WTC11 (cell line): ENCODE measurements around the gene OR10A6. TPM values are rescaled to one million over a fixed set of nuclear protein-coding genes. Genes with fewer than 3 reads are reported as not detected.

ENCODE experiments used
- ATAC-seq: fragments of 200-7000 bp; cut with Tn5 transposase; 2 replicates; pipeline ENCODE4 v1.10.0; 2021; ENCODE audit warnings: mild to moderate bottlenecking, moderate library complexity
- CTCF ChIA-PET: fragments of 300-600 bp; sonication (Branson Sonifier 250); formaldehyde crosslinking; loops from one replicate; lab custom pipeline; 2021; ENCODE audit warnings: antibody characterized with exemption; lab: Charles Lee
- POLR2A ChIA-PET: fragments of 350-600 bp; sonication (Branson Sonifier 250); formaldehyde crosslinking; loops from one replicate; lab custom pipeline; 2021; ENCODE audit warnings: antibody characterized with exemption; lab: Charles Lee
- DNase-seq: peaks from one replicate; pipeline ENCODE4 v3.0.0; 2021; ENCODE audit warnings: low spot score
- H3K27ac Mint-ChIP-seq: 2 replicates; pipeline ENCODE4 v1.8.0; 2021; ENCODE audit warnings: mixed read lengths
- H3K27me3 Mint-ChIP-seq: 2 replicates; pipeline ENCODE4 v1.8.0; 2021; ENCODE audit warnings: low read depth, mild to moderate bottlenecking, moderate library complexity, mixed read lengths
- H3K36me3 Mint-ChIP-seq: 2 replicates; pipeline ENCODE4 v1.8.0; 2021; ENCODE audit warnings: mixed read lengths
- H3K4me1 Mint-ChIP-seq: 2 replicates; pipeline ENCODE4 v1.8.0; 2022; ENCODE audit warnings: mixed read lengths
- H3K4me3 Mint-ChIP-seq: 2 replicates; pipeline ENCODE4 v1.8.0; 2021; ENCODE audit warnings: mild to moderate bottlenecking, moderate library complexity, mixed read lengths
- H3K9me3 Mint-ChIP-seq: 2 replicates; pipeline ENCODE4 v1.8.0; 2021; ENCODE audit warnings: mixed read lengths
- AR ChIP-seq: fragments of 250-450 bp; sonication (Bioruptor Pico); IDR thresholded peaks from 2 replicates; pipeline ENCODE4 v1.9.0; 2021; ENCODE audit warnings: mild to moderate bottlenecking
- ATF6 ChIP-seq: sonication (generic); formaldehyde crosslinking; IDR thresholded peaks from 2 replicates; pipeline ENCODE4 v1.8.1; 2023; ENCODE audit warnings: mild to moderate bottlenecking, missing genetic modification reagents
- CREM ChIP-seq: sonication (generic); formaldehyde crosslinking; IDR thresholded peaks from 2 replicates; pipeline ENCODE4 v1.8.1; 2022; ENCODE audit warnings: mild to moderate bottlenecking, missing genetic modification reagents, moderate library complexity
- CTCF ChIP-seq: fragments of 200-600 bp; IDR thresholded peaks from 2 replicates; pipeline ENCODE4 v1.8.0; 2022; ENCODE audit warnings: antibody characterized with exemption
- E2F4 ChIP-seq: sonication (generic); formaldehyde crosslinking; IDR thresholded peaks from 2 replicates; pipeline ENCODE4 v1.8.1; 2022; ENCODE audit warnings: low read depth, mild to moderate bottlenecking, moderate library complexity, missing genetic modification reagents, borderline replicate concordance
- FOXJ3 ChIP-seq: sonication (generic); formaldehyde crosslinking; IDR thresholded peaks from 2 replicates; pipeline ENCODE4 v1.9.0; 2021; ENCODE audit warnings: missing genetic modification reagents, mild to moderate bottlenecking, borderline replicate concordance
- FOXP1 ChIP-seq: sonication (generic); formaldehyde crosslinking; IDR thresholded peaks from 2 replicates; pipeline ENCODE4 v1.8.0; 2022; ENCODE audit warnings: missing genetic modification reagents, mild to moderate bottlenecking, moderate library complexity, borderline replicate concordance
- GABPB1 ChIP-seq: sonication (generic); formaldehyde crosslinking; IDR thresholded peaks from 2 replicates; pipeline ENCODE4 v1.8.1; 2023; ENCODE audit warnings: mild to moderate bottlenecking, missing genetic modification reagents
- HMGXB4 ChIP-seq: sonication (generic); formaldehyde crosslinking; IDR thresholded peaks from 2 replicates; pipeline ENCODE4 v1.8.1; 2023; ENCODE audit warnings: mild to moderate bottlenecking, moderate library complexity, missing genetic modification reagents
- MXD4 ChIP-seq: fragments of 250-450 bp; sonication (Bioruptor Pico); IDR thresholded peaks from 2 replicates; pipeline ENCODE4 v1.8.0; 2021; ENCODE audit warnings: mild to moderate bottlenecking, moderate library complexity, borderline replicate concordance
- MYBL2 ChIP-seq: sonication (generic); formaldehyde crosslinking; IDR thresholded peaks from 2 replicates; pipeline ENCODE4 v1.8.1; 2023; ENCODE audit warnings: mild to moderate bottlenecking, moderate library complexity, missing genetic modification reagents
- OVOL2 ChIP-seq: fragments of 250-450 bp; sonication (Bioruptor Pico); IDR thresholded peaks from 2 replicates; pipeline ENCODE4 v1.9.0; 2021; ENCODE audit warnings: mild to moderate bottlenecking, borderline replicate concordance
- PRDM15 ChIP-seq: sonication (generic); formaldehyde crosslinking; IDR thresholded peaks from 2 replicates; pipeline ENCODE4 v1.8.0; 2022; ENCODE audit warnings: missing genetic modification reagents
- SMAD3 ChIP-seq: sonication (generic); formaldehyde crosslinking; IDR thresholded peaks from 2 replicates; pipeline ENCODE4 v1.8.0; 2022; ENCODE audit warnings: missing genetic modification reagents, mild to moderate bottlenecking, borderline replicate concordance
- SOX15 ChIP-seq: fragments of 250-450 bp; sonication (Bioruptor Pico); IDR thresholded peaks from 2 replicates; pipeline ENCODE4 v1.9.0; 2021; ENCODE audit warnings: mild to moderate bottlenecking
- SP1 ChIP-seq: sonication (generic); formaldehyde crosslinking; conservative IDR thresholded peaks from 2 replicates; pipeline ENCODE4 v1.8.1; 2022; ENCODE audit warnings: missing genetic modification reagents
- TP53 ChIP-seq: sonication (generic); formaldehyde crosslinking; IDR thresholded peaks from 2 replicates; pipeline ENCODE4 v1.8.1; 2023; ENCODE audit warnings: mild to moderate bottlenecking, missing genetic modification reagents
- ZNF232 ChIP-seq: sonication (generic); formaldehyde crosslinking; IDR thresholded peaks from 2 replicates; pipeline ENCODE4 v1.8.0; 2022; ENCODE audit warnings: mild to moderate bottlenecking, missing genetic modification reagents
- ZNF281 ChIP-seq: sonication (generic); formaldehyde crosslinking; IDR thresholded peaks from 2 replicates; pipeline ENCODE4 v1.8.0; 2023; ENCODE audit warnings: mild to moderate bottlenecking, missing genetic modification reagents
- ZNF671 ChIP-seq: fragments of 250-450 bp; sonication (Bioruptor Pico); IDR thresholded peaks from 2 replicates; pipeline ENCODE4 v1.8.0; 2021; ENCODE audit warnings: mild to moderate bottlenecking
- total RNA-seq: library from RNA; stranded (reverse); gene quantifications from 3 replicates; pipeline ENCODE4 v1.2.3, GENCODE V29; 2021

The OR10A6 gene
- total RNA-seq, 1 experiment from 2014 or later = not detected

- H3K4me3 Mint-ChIP-seq = 0 out of 2 replicates have a peak overlapping the region, but pooled peaks have one; percentile 3
- ATAC-seq (no peak), DNase-seq (no peak)
- peaks cover 69% of the 10 kb centered on the region for H3K4me1 Mint-ChIP-seq
- peaks cover 3% of the 10 kb centered on the region; the same call in 1 of the 2 replicates for H3K9me3 Mint-ChIP-seq
- no peak overlapping the region for H3K27ac Mint-ChIP-seq
- ChIA-PET POLR2A (interaction anchor here (0.6 to 2.8 kb wide), 2 partner anchors 82 to 1034 kb away, joined by 3 to 22 read pairs; partner anchors contain the start of gene EIF3F), CTCF (interaction anchor here (0.6 to 6.2 kb wide), 25 partner anchors 9 to 552 kb away, joined by 3 to 138 read pairs (median 5); partner anchors contain the start of gene EIF3F)
- H3K36me3 Mint-ChIP-seq = peaks cover 9% of the 10 kb centered on the region
- H3K27me3 Mint-ChIP-seq = no peaks in the 10 kb centered on the region
- TF ChIP-seq CTCF = no peak
- TF ChIP-seq SP1 (CRISPR knock-in tag) = no peak
- no peak for TF ChIP-seq AR (CRISPR knock-in tag)
- TF ChIP-seq HMGXB4 (CRISPR knock-in tag) = no peak
- TF ChIP-seq GABPB1 (CRISPR knock-in tag) = no peak
- TF ChIP-seq MYBL2 (CRISPR knock-in tag) = no peak
- no peak for TF ChIP-seq TP53
- no peak for TF ChIP-seq ZNF671 (CRISPR knock-in tag)
- TF ChIP-seq FOXJ3 (CRISPR knock-in tag) = no peak
- no peak for TF ChIP-seq ZNF232
- no peak for TF ChIP-seq ZNF281 (CRISPR knock-in tag)
- no peak for TF ChIP-seq CREM (CRISPR knock-in tag)
- no peak for TF ChIP-seq PRDM15 (CRISPR knock-in tag)
- TF ChIP-seq ATF6 (CRISPR knock-in tag) = no peak
- TF ChIP-seq MXD4 = no peak
- TF ChIP-seq E2F4 (CRISPR knock-in tag) = no peak
- TF ChIP-seq OVOL2 (CRISPR knock-in tag) = no peak
- no peak for TF ChIP-seq FOXP1 (CRISPR knock-in tag)
- TF ChIP-seq SMAD3 (CRISPR knock-in tag) = no peak
- no peak for TF ChIP-seq SOX15 (CRISPR knock-in tag)
Measured at GRCh38 chr11:7904917-7905316, 26.2 kb downstream of the OR10A6 start.
